Esophagus squamous epithelium (tissue), 4 donors: ENCODE results near the gene EYS.

Experiments used
- POLR2A ChIP-seq, 4 donors: fragments of 450-650 bp; IDR thresholded peaks; one replicate each; pipeline ENCODE4 v1.6.1; 2017; ENCODE audit warnings: antibody characterized with exemption in 4 of 4, mild to moderate bottlenecking in 4 of 4, moderate library complexity in 3 of 4
- TF ChIP-seq, protein P1 (sequence below), 6 experiments: fragments of 450-650 bp in 4 of 6; fragments of 200-600 bp in 2 of 6; sonication (generic) in 2 of 6; IDR thresholded peaks; one replicate each; pipeline ENCODE4 v1.5.1; 2016 to 2019; ENCODE audit warnings: antibody characterized with exemption in 6 of 6, mild to moderate bottlenecking in 4 of 6, moderate library complexity in 4 of 6

- TF ChIP-seq, protein P1, sequence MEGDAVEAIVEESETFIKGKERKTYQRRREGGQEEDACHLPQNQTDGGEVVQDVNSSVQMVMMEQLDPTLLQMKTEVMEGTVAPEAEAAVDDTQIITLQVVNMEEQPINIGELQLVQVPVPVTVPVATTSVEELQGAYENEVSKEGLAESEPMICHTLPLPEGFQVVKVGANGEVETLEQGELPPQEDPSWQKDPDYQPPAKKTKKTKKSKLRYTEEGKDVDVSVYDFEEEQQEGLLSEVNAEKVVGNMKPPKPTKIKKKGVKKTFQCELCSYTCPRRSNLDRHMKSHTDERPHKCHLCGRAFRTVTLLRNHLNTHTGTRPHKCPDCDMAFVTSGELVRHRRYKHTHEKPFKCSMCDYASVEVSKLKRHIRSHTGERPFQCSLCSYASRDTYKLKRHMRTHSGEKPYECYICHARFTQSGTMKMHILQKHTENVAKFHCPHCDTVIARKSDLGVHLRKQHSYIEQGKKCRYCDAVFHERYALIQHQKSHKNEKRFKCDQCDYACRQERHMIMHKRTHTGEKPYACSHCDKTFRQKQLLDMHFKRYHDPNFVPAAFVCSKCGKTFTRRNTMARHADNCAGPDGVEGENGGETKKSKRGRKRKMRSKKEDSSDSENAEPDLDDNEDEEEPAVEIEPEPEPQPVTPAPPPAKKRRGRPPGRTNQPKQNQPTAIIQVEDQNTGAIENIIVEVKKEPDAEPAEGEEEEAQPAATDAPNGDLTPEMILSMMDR (IDR thresholded peaks at IDR 0.05), result no peak
- no peak for TF ChIP-seq POLR2A (IDR thresholded peaks at IDR 0.05)
Observed at GRCh38 chr6:63997221-63997620, 1709.8 kb downstream of the EYS start.
